HCT116 (cell line): ENCODE data around the gene LAMTOR5. TPM values are rescaled to one million over a fixed set of nuclear protein-coding genes. Genes with fewer than 3 reads are reported as not detected.
"Not testable (repeated sequence)": the region's sequence is repeated elsewhere in the genome, so short reads cannot be mapped to it uniquely, and the experiment has no call there.

ENCODE experiments used
- ATAC-seq: fragments of 200-7000 bp; cut with Tn5 transposase; 2 replicates; pipeline ENCODE4 v1.9.1; 2020; ENCODE audit warnings: mild to moderate bottlenecking, moderate library complexity
- BruUV-seq: library from RNA; stranded (reverse); fragments of 400-500 nt; replicated peaks from 2 replicates; lab custom pipeline; 2021; lab: Mats Ljungman, UMichigan
- CTCF ChIA-PET: fragments of 300-600 bp; sonication (Branson Sonifier 250); formaldehyde crosslinking; loops from one replicate; lab custom pipeline; 2021; ENCODE audit warnings: antibody characterized with exemption; lab: Charles Lee
- POLR2A ChIA-PET: fragments of 300-600, 350-600 bp; sonication (Branson Sonifier 250); formaldehyde crosslinking; loops from one replicate; lab custom pipeline; 2021; ENCODE audit warnings: antibody characterized with exemption; lab: Charles Lee
- RAD21 ChIA-PET, 2 experiments: fragments of 300-600 bp; sonication (Branson Sonifier 250); formaldehyde crosslinking; loops; one replicate each; lab custom pipeline; 2023; ENCODE audit warnings: low total read pairs in 2 of 2; ENCODE audit not compliant: uncharacterized antibody in 2 of 2, unreplicated experiment in 2 of 2, low non-redundant PET in 1 of 2; lab: Charles Lee
- DNase-seq: peaks from one replicate; pipeline ENCODE4 v3.0.0-alpha.2; 2010; ENCODE audit warnings: low read depth, low spot score
- H2AFZ ChIP-seq: fragments of 200-600 bp; shearing (Covaris generic), sonication (generic); 2 replicates; pipeline ENCODE4 v1.6.1; 2017; ENCODE audit warnings: low read depth, mixed run types, mixed read lengths, antibody characterized with exemption, low read length; ENCODE audit not compliant: poor library complexity, severe bottlenecking
- H3K27ac ChIP-seq: 2 replicates; pipeline ENCODE4 v1.5.1; 2012; ENCODE audit warnings: low read depth, low read length
- H3K27me3 ChIP-seq: fragments of 200-600 bp; sonication (generic); 2 replicates; pipeline ENCODE4 v1.6.1; 2016; ENCODE audit warnings: mixed run types, low read length, mixed read lengths; ENCODE audit not compliant: insufficient read depth
- H3K36me3 ChIP-seq, 2 experiments: fragments of 200-500 bp in 1 of 2; fragments of 200-600 bp in 1 of 2; sonication (Bioruptor generic) in 1 of 2; sonication (generic) in 1 of 2; 2 replicates each; pipeline versions ENCODE4 v1.5.1 to v1.6.1; 2014 to 2016; ENCODE audit warnings: low read length in 2 of 2, inconsistent platforms in 1 of 2, mixed read lengths in 1 of 2, mixed run types in 1 of 2; ENCODE audit not compliant: insufficient read depth in 2 of 2, control insufficient read depth in 1 of 2
- H3K4me1 ChIP-seq, 2 experiments: fragments of 200-600 bp in 1 of 2; sonication (generic) in 1 of 2; 2 replicates each; pipeline versions ENCODE4 v1.5.1 to v1.6.1; 2012 to 2017; ENCODE audit warnings: low read length in 2 of 2, inconsistent platforms in 1 of 2, mild to moderate bottlenecking in 1 of 2, mixed read lengths in 1 of 2, mixed run types in 1 of 2, moderate library complexity in 1 of 2; ENCODE audit not compliant: insufficient read depth in 2 of 2, control insufficient read depth in 1 of 2
- H3K4me2 ChIP-seq: fragments of 200-600 bp; sonication (generic); 2 replicates; pipeline ENCODE4 v1.6.1; 2017; ENCODE audit warnings: mixed run types, low read length, mixed read lengths
- H3K4me3 ChIP-seq, 2 experiments: fragments of 200-600 bp in 1 of 2; sonication (generic) in 1 of 2; replicated peaks in 1 of 2; 2 replicates each; pipeline ENCODE4 v1.5.1; 2011 to 2016; ENCODE audit warnings: low read length in 2 of 2, control low read depth in 1 of 2, low read depth in 1 of 2, mild to moderate bottlenecking in 1 of 2, mixed read lengths in 1 of 2, mixed run types in 1 of 2
- H3K79me2 ChIP-seq: fragments of 200-600 bp; sonication (generic); 2 replicates; pipeline ENCODE4 v1.6.1; 2017; ENCODE audit warnings: mild to moderate bottlenecking, mixed run types, low read length, moderate library complexity, mixed read lengths; ENCODE audit not compliant: insufficient read depth
- H3K9ac ChIP-seq: fragments of 200-600 bp; sonication (generic); 2 replicates; pipeline ENCODE4 v1.6.1; 2016; ENCODE audit warnings: low read length, mixed read lengths
- H3K9me2 ChIP-seq: fragments of 200-600 bp; sonication (generic), shearing (Covaris generic); 2 replicates; pipeline ENCODE4 v1.6.1; 2017; ENCODE audit warnings: mixed run types, mild to moderate bottlenecking, moderate library complexity; ENCODE audit not compliant: insufficient read depth
- H3K9me3 ChIP-seq, 2 experiments: fragments of 200-500 bp in 1 of 2; fragments of 200-600 bp in 1 of 2; sonication (Bioruptor generic) in 1 of 2; sonication (generic) in 1 of 2; 2 replicates each; pipeline ENCODE4 v1.6.1; 2014 to 2017; ENCODE audit warnings: low read length in 2 of 2, mixed read lengths in 2 of 2, inconsistent platforms in 1 of 2, low read depth in 1 of 2, mild to moderate bottlenecking in 1 of 2, mixed run types in 1 of 2, moderate library complexity in 1 of 2; ENCODE audit not compliant: control insufficient read depth in 1 of 2, insufficient read depth in 1 of 2
- H4K20me1 ChIP-seq: fragments of 200-600 bp; sonication (generic), shearing (Covaris generic); 2 replicates; pipeline ENCODE4 v1.6.1; 2017; ENCODE audit warnings: mixed run types, mild to moderate bottlenecking, moderate library complexity; ENCODE audit not compliant: insufficient read depth
- EGR1 ChIP-seq: IDR thresholded peaks from 2 replicates; pipeline ENCODE4 v1.6.1; 2012; ENCODE audit warnings: low read depth
- EZH2phosphoT487 ChIP-seq: fragments of 200-600 bp; IDR thresholded peaks from 2 replicates; pipeline ENCODE4 v1.6.1; 2018; ENCODE audit warnings: antibody characterized with exemption, borderline replicate concordance
- SRF ChIP-seq: IDR thresholded peaks from 2 replicates; pipeline ENCODE4 v1.6.1; 2012; ENCODE audit warnings: low read depth
- ZBTB33 ChIP-seq: IDR thresholded peaks from 2 replicates; pipeline ENCODE4 v1.6.1; 2011; ENCODE audit warnings: mild to moderate bottlenecking, low read length, moderate library complexity; ENCODE audit not compliant: insufficient replicate concordance; ENCODE audit errors: extremely low read depth
- ZNF274 ChIP-seq: fragments of 200-500 bp; sonication (Bioruptor generic); IDR thresholded peaks from 2 replicates; pipeline ENCODE4 v1.6.1; 2014; ENCODE audit warnings: mild to moderate bottlenecking, low read depth, low read length, inconsistent platforms
- intact Hi-C: fragments of 100-400 bp; cut with micrococcal nuclease; formaldehyde crosslinking; loops from 2 replicates; pipeline ENCODE4 v1.10.0; 2022
- total RNA-seq: library from RNA; stranded (reverse); gene quantifications from one replicate; pipeline ENCODE4 v1.2.1, GENCODE V29; 2021; ENCODE audit not compliant: unreplicated experiment

The LAMTOR5 gene
- total RNA-seq, 1 experiment from 2014 or later: 137 TPM

GRCh38 chr1:110409316-110409715 lies 1.8 kb upstream of the LAMTOR5 start:
- intact Hi-C loops: loop anchor here (5.0 kb wide), 1 partner anchor 207 kb away; no protein-coding TSS in a partner anchor
- no peaks in the 10 kb centered on the region for H3K9me3 ChIP-seq
- H3K4me2 ChIP-seq: peak overlapping the region; percentile 93; the same call in 1 of the 2 replicates
- BruUV-seq: no TSS peak
- H3K36me3 ChIP-seq: peaks cover 0 to 2% of the 10 kb centered on the region in 2 experiments; a peak in 2 of 4 replicates
- H4K20me1 ChIP-seq: no peaks in the 10 kb centered on the region
- H3K9ac ChIP-seq: no peak overlapping the region
- no peak for DNase-seq
- H3K4me3 ChIP-seq: no peak overlapping the region
- no peaks in the 10 kb centered on the region for H3K27me3 ChIP-seq
- no peak for TF ChIP-seq ZBTB33
- peaks cover 34% of the 10 kb centered on the region for H3K79me2 ChIP-seq
- H3K27ac ChIP-seq: no peak overlapping the region
- ChIA-PET CTCF (interaction anchor here (1.2 to 2.3 kb wide), 5 partner anchors 24 to 87 kb away, joined by 3 to 16 read pairs (median 6); partner anchors contain the start of gene RBM15), RAD21 (interaction anchor here (1.1 to 1.9 kb wide), 4 partner anchors 51 to 202 kb away, joined by 3 to 5 read pairs (median 4); no protein-coding TSS in a partner anchor), POLR2A (interaction anchor here (1.0 to 2.5 kb wide), 3 partner anchors 10 to 70 kb away, joined by 3 to 11 read pairs (median 7); partner anchors contain the start of gene RBM15)
- H2AFZ ChIP-seq: no peak overlapping the region
- ATAC-seq: no peak
- H3K9me2 ChIP-seq: no peaks in the 10 kb centered on the region
- peaks cover 4 to 14% of the 10 kb centered on the region in 2 experiments; a peak in 3 of 4 replicates for H3K4me1 ChIP-seq

GRCh38 chr1:110408488-110408887 lies 994 bp upstream of the LAMTOR5 start:
- Histone ChIP-seq H4K20me1 (no peaks in the 10 kb centered on the region), H3K9me2 (no peaks in the 10 kb centered on the region), H3K27me3 (no peaks in the 10 kb centered on the region), H2AFZ (no peak overlapping the region), H3K36me3 (peaks cover 4 to 9% of the 10 kb centered on the region in 2 experiments), H3K4me1 (peaks cover 4 to 14% of the 10 kb centered on the region in 2 experiments; a peak in 3 of 4 replicates), H3K4me2 (peak overlapping the region; percentile 93), H3K9me3 (no peaks in the 10 kb centered on the region), H3K9ac (peak overlapping the region; percentile 99), H3K79me2 (peaks cover 34% of the 10 kb centered on the region), H3K27ac (no peak overlapping the region), H3K4me3 (peak overlapping the region; percentile 96 to 98)
- ChIA-PET CTCF (interaction anchor here (0.8 to 2.3 kb wide), 6 partner anchors 25 to 201 kb away, joined by 3 to 16 read pairs (median 5); partner anchors contain the start of gene RBM15), RAD21 (interaction anchor here (1.1 to 1.9 kb wide), 4 partner anchors 52 to 201 kb away, joined by 3 to 5 read pairs (median 4); no protein-coding TSS in a partner anchor), POLR2A (interaction anchor here (1.0 to 2.5 kb wide), 4 partner anchors 9 to 201 kb away, joined by 3 to 11 read pairs (median 6); partner anchors contain the start of gene RBM15)
- intact Hi-C loops: loop anchor here (5.0 kb wide), 1 partner anchor 206 kb away; no protein-coding TSS in a partner anchor
- no TSS peak for BruUV-seq
- DNase-seq: no peak
- TF ChIP-seq EGR1: no peak
- TF ChIP-seq ZNF274: no peak
- no peak for TF ChIP-seq SRF
- TF ChIP-seq EZH2phosphoT487: no peak
- ATAC-seq: no peak

GRCh38 chr1:110406407-110406806 lies 1.1 kb downstream of the LAMTOR5 start:
- peaks cover 23 to 24% of the 10 kb centered on the region in 2 experiments for H3K36me3 ChIP-seq
- peak overlapping the region; percentile 93 for H3K4me2 ChIP-seq
- H3K9me3 ChIP-seq, H4K20me1 ChIP-seq, H3K27me3 ChIP-seq, DNase-seq, RAD21 ChIA-PET, ATAC-seq, BruUV-seq, H2AFZ ChIP-seq, POLR2A ChIA-PET, H3K9me2 ChIP-seq: not testable (repeated sequence)
- intact Hi-C loops: loop anchor here (5.0 kb wide), 1 partner anchor 204 kb away; no protein-coding TSS in a partner anchor
- H3K9ac ChIP-seq: peak overlapping the region; percentile 99
- CTCF ChIA-PET: interaction anchor here (1.5 kb wide), 1 partner anchor 199 kb away, joined by 3 read pairs; no protein-coding TSS in a partner anchor
- H3K27ac ChIP-seq: peak overlapping the region; percentile 80; the same call in 1 of the 2 replicates
- H3K4me1 ChIP-seq: peaks cover 4 to 14% of the 10 kb centered on the region in 2 experiments; a peak in 3 of 4 replicates
- H3K4me3 ChIP-seq: peak overlapping the region; percentile 96 to 98
- H3K79me2 ChIP-seq: peaks cover 34% of the 10 kb centered on the region
